Activated CD4-positive, alpha-beta T cell treated with anti-CD3 and anti-CD28 coated beads, Interleukin-2, amount 10 ng/mL, durations not matched to agents 7 days and 5 days (primary cell): ENCODE data around the gene C20orf141. TPM values are rescaled to one million over a fixed set of nuclear protein-coding genes. Genes with fewer than 3 reads are reported as not detected.

ENCODE experiments used
- CTCF ChIA-PET: fragments of 350-600 bp; sonication (Branson Sonifier 250); formaldehyde crosslinking; loops from one replicate; lab custom pipeline; 2021; ENCODE audit warnings: antibody characterized with exemption; lab: Charles Lee
- POLR2A ChIA-PET: fragments of 350-600 bp; sonication (Branson Sonifier 250); formaldehyde crosslinking; loops from one replicate; lab custom pipeline; 2021; ENCODE audit warnings: antibody characterized with exemption; lab: Charles Lee
- DNase-seq: peaks from one replicate; pipeline ENCODE4 v3.0.0-alpha.2; 2020
- H3K27ac Mint-ChIP-seq: one replicate; pipeline ENCODE4 v1.8.0; 2021; ENCODE audit warnings: mild to moderate bottlenecking, moderate library complexity, mixed read lengths
- H3K27me3 Mint-ChIP-seq: one replicate; pipeline ENCODE4 v1.8.0; 2021; ENCODE audit warnings: mixed read lengths
- H3K36me3 Mint-ChIP-seq: one replicate; pipeline ENCODE4 v1.8.0; 2021; ENCODE audit warnings: low read depth, mixed read lengths
- H3K4me1 Mint-ChIP-seq: one replicate; pipeline ENCODE4 v1.8.0; 2021; ENCODE audit warnings: mixed read lengths
- H3K4me3 Mint-ChIP-seq: one replicate; pipeline ENCODE4 v1.8.0; 2021; ENCODE audit warnings: mild to moderate bottlenecking, moderate library complexity, mixed read lengths
- H3K9me3 Mint-ChIP-seq: one replicate; pipeline ENCODE4 v1.8.0; 2021; ENCODE audit warnings: mixed read lengths
- total RNA-seq, 2 experiments: library from RNA; stranded (reverse); gene quantifications; one replicate each; pipeline ENCODE4 v1.2.3, GENCODE V29; 2021

C20orf141 gene
- total RNA-seq, 2 experiments from 2014 or later: not detected

GRCh38 chr20:2834401-2835110 lies 19.8 kb downstream of the C20orf141 start:
- peaks cover 2% of the 10 kb centered on the region for H3K9me3 Mint-ChIP-seq
- no peak overlapping the region for H3K4me3 Mint-ChIP-seq
- H3K36me3 Mint-ChIP-seq: peaks cover 8% of the 10 kb centered on the region
- H3K27me3 Mint-ChIP-seq: peaks cover 2% of the 10 kb centered on the region
- H3K27ac Mint-ChIP-seq: no peak overlapping the region
- no peak for DNase-seq
- H3K4me1 Mint-ChIP-seq: peaks cover 10% of the 10 kb centered on the region
- ChIA-PET CTCF (interaction anchor here (1.0 kb wide), 1 partner anchor 18 kb away, joined by 3 read pairs; no protein-coding TSS in a partner anchor), POLR2A (no interaction called here)

DNA sequence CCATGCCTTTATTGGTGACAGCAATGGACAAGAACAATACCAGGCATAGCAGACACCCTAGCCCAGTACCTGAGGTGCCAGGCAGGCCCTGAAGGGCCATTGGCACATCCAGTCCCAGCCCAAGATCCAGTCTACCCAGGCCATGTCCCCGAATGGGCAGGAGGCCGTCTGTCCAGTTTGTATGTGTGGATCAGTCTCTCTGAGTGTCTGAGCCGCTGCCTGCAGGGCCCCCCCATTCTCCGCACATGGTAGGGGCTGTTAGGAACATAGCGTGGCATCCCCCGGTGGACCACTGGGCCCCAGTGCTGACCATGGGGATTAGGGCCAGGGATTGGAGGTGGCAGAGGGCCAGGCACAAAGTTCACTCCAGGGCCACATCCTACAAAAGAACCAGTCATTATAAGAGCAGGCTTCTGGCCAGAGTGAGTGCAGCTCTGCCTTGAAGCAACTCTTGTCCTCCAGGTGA lies 20.6 kb downstream of the C20orf141 start:
- Mint-ChIP-seq H3K4me3 (no peak overlapping the region), H3K27ac (no peak overlapping the region), H3K4me1 (peaks cover 13% of the 10 kb centered on the region), H3K27me3 (no peaks in the 10 kb centered on the region), H3K9me3 (peaks cover 2% of the 10 kb centered on the region), H3K36me3 (peaks cover 8% of the 10 kb centered on the region)
- DNase-seq: no peak
- POLR2A ChIA-PET: no interaction called here
- CTCF ChIA-PET: interaction anchor here (0.6 to 1.0 kb wide), 2 partner anchors 17 to 84 kb away, joined by 3 read pairs; no protein-coding TSS in a partner anchor

GRCh38 chr20:2836035-2836434 lies 21.2 kb downstream of the C20orf141 start:
- peaks cover 8% of the 10 kb centered on the region for H3K36me3 Mint-ChIP-seq
- no peaks in the 10 kb centered on the region for H3K27me3 Mint-ChIP-seq
- no peak overlapping the region for H3K27ac Mint-ChIP-seq
- DNase-seq: no peak
- H3K4me3 Mint-ChIP-seq: no peak overlapping the region
- CTCF ChIA-PET: interaction anchor here (0.6 to 0.9 kb wide), 3 partner anchors 13 to 84 kb away, joined by 3 to 4 read pairs (median 3); no protein-coding TSS in a partner anchor
- POLR2A ChIA-PET: no interaction called here
- peaks cover 13% of the 10 kb centered on the region for H3K4me1 Mint-ChIP-seq
- H3K9me3 Mint-ChIP-seq: peaks cover 2% of the 10 kb centered on the region

DNA sequence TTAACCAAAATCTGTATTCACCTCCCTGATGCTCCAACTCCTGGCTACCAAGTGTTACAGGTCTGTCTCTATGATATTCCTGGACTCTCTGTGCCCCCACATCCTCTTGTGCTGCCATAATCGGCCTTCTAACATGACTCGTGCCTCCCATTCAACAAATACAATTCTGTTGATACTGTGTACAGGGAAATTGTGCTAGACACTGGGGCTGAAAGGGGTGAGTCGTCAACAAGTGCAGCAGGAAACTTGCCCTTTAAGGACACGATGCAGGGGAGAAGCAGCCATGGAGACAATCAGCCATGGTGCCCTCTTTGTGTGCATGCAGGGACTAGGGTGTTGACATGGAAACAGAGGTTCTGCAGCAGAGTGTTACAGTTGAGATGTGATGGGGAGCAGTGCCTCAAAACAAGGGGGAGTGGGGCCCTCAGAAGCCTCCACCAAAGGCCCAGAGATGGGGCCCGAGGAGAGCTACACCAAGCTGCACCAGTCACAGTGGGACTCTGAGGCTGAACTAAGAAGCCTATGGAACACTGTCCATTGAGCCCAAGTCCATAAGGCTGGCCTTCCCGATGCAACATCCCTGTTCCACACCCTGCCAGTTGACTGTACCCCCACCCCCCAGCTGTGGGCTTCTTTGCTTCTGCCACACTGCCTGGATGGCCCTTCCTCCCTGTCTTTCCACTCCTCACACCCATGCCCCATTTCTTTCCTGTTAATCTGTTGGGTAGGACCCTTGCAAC lies 22.6 kb downstream of the C20orf141 start:
- DNase-seq: no peak
- CTCF ChIA-PET: interaction anchor here (1.8 kb wide), 1 partner anchor 10 kb away, joined by 4 read pairs; no protein-coding TSS in a partner anchor
- Mint-ChIP-seq H3K9me3 (peaks cover 2% of the 10 kb centered on the region), H3K4me3 (no peak overlapping the region), H3K4me1 (peaks cover 16% of the 10 kb centered on the region), H3K27ac (no peak overlapping the region), H3K36me3 (peaks cover 8% of the 10 kb centered on the region), H3K27me3 (no peaks in the 10 kb centered on the region)
- POLR2A ChIA-PET: no interaction called here

- ChIA-PET CTCF (interaction anchor here (0.6 to 1.8 kb wide), 2 partner anchors 11 to 186 kb away, joined by 3 to 4 read pairs; no protein-coding TSS in a partner anchor), POLR2A (no interaction called here)
- H3K4me3 Mint-ChIP-seq: no peak overlapping the region
- peaks cover 2% of the 10 kb centered on the region for H3K9me3 Mint-ChIP-seq
- H3K27me3 Mint-ChIP-seq: no peaks in the 10 kb centered on the region
- H3K27ac Mint-ChIP-seq: peak overlapping the region; percentile 26
- H3K4me1 Mint-ChIP-seq: peaks cover 16% of the 10 kb centered on the region
- peaks cover 6% of the 10 kb centered on the region for H3K36me3 Mint-ChIP-seq
- DNase-seq: no peak
Observed at GRCh38 chr20:2838170-2838797, 23.5 kb downstream of the C20orf141 start.

DNA sequence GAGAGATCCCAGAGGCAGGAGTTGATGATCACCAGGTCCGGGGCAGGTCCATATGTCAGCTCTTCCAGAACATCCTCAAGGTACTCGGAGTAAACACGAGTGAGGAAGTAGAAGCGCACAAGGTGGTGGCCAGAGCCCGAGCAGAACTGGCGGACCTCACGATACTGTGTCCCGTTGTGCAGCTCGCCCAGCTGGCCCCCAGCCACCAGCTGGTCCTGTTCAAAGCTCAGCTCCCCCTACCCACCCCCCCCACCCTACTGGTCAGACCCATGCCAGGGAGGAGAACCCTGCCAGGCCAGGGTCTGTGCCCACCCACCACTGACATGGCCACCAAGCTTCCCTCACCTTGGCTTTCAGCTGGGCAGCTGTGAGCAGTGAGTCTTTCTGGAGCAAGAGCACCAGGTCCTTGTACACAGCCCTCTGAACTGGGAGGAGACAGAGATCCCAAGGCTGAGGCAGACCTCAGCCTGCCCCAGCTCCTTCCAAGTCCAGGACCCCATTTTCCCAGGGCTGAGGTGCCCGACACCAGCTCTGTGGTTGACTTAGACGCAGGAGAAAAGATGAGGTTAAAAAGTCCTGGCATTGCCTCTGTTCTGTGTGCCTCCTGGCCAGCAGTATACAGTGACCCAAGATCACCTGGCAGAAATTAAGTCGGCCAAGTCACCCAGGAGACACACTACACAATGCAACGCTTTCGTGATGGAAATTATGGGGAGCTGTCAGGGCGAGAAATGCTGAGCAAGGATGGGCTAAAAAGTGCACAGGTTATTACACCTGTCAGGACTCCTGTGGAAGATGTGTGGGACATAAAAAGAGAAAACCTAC lies 24.3 kb downstream of the C20orf141 start:
- ChIA-PET CTCF (interaction anchor here (0.5 to 1.8 kb wide), 3 partner anchors 12 to 187 kb away, joined by 3 to 4 read pairs (median 3); no protein-coding TSS in a partner anchor), POLR2A (no interaction called here)
- Mint-ChIP-seq H3K4me3 (peak overlapping the region; percentile 72), H3K9me3 (peaks cover 2% of the 10 kb centered on the region), H3K27ac (peak overlapping the region; percentile 96), H3K36me3 (peaks cover 6% of the 10 kb centered on the region), H3K4me1 (peaks cover 16% of the 10 kb centered on the region), H3K27me3 (no peaks in the 10 kb centered on the region)
- DNase-seq: no peak

DNA sequence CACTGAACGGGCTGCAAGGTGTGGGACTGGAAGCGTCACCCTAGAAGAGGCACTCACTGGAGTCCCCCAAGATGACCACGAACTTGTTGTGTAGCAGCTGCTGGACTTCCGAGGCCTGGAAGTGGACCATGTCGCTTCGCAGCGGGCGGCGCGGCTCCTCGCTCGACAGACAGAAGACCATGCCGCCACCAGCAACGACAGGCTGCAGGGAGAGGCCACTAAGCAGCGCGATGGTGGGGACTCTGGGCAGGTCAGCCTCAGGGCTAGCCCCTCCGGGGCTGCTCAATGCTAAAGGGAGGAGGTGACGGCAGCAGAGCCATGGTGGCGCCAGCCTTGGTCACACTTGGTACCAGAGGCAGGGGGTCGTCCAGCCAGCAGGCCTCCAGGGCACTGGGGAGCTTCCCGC lies 24.9 kb downstream of the C20orf141 start:
- peaks cover 2% of the 10 kb centered on the region for H3K9me3 Mint-ChIP-seq
- ChIA-PET CTCF (interaction anchor here (0.9 to 1.3 kb wide), 2 partner anchors 12 to 33 kb away, joined by 3 to 4 read pairs; no protein-coding TSS in a partner anchor), POLR2A (no interaction called here)
- no peaks in the 10 kb centered on the region for H3K27me3 Mint-ChIP-seq
- peak overlapping the region; percentile 72 for H3K4me3 Mint-ChIP-seq
- peak overlapping the region; percentile 96 for H3K27ac Mint-ChIP-seq
- peaks cover 20% of the 10 kb centered on the region for H3K4me1 Mint-ChIP-seq
- no peak for DNase-seq
- H3K36me3 Mint-ChIP-seq: peaks cover 9% of the 10 kb centered on the region

GRCh38 chr20:2840138-2840966 lies 25.6 kb downstream of the C20orf141 start, which contains the start of the genes PCED1A and VPS16:
Gene PCED1A, minus strand, starts transcription at chr20:2840655. Its CDS starts 743 bp downstream, at chr20:2839912.
Gene VPS16, plus strand, starts transcription at chr20:2840745. Its CDS starts 30 bp downstream, at chr20:2840775.
- CTCF ChIA-PET: interaction anchor here (0.9 to 1.3 kb wide), 3 partner anchors 12 to 32 kb away, joined by 3 to 4 read pairs (median 3); no protein-coding TSS in a partner anchor
- peak within 1 kb of the TSS; percentile 96 for H3K27ac Mint-ChIP-seq
- peaks cover 2% of the 10 kb centered on the region for H3K9me3 Mint-ChIP-seq
- POLR2A ChIA-PET: no interaction called here
- H3K4me3 Mint-ChIP-seq: peak within 1 kb of the TSS; percentile 82
- H3K36me3 Mint-ChIP-seq: peaks cover 14% of the 10 kb centered on the region
- H3K27me3 Mint-ChIP-seq: no peaks in the 10 kb centered on the region
- DNase-seq: peak; percentile 87
- peaks cover 25% of the 10 kb centered on the region for H3K4me1 Mint-ChIP-seq

DNA sequence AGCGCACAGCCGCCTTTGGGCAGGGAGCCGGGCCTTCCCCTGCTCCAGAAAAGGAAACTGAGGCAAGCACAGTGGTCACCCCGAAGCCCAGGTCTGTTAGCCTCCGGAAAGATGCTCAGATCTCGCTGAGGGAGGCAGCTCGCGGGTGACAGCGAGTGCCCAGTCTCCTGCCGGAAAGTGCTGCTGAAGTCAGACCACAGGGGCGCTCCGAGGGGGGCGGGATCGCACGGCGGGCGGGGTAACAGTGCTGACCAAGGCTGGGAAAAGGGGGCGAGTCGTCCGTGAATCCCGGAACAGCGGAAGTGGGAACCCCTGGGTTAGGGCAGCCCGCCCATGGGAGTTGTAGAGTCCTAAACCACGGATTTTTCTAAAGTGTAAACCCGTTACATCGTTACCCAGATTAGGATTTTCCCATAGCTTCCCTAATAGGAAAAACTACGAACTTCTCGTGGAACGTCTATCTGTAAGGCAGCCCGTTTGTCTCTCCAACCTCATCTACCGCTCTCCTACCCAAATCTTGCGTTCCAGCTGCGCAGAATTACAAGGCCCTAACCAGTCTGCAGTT lies 26.3 kb downstream of the C20orf141 start:
- Mint-ChIP-seq H3K27ac (peak overlapping the region; percentile 89), H3K36me3 (peaks cover 14% of the 10 kb centered on the region), H3K27me3 (no peaks in the 10 kb centered on the region), H3K4me3 (peak overlapping the region; percentile 82), H3K4me1 (peaks cover 28% of the 10 kb centered on the region), H3K9me3 (peaks cover 2% of the 10 kb centered on the region)
- peak; percentile 44 for DNase-seq
- ChIA-PET CTCF (interaction anchor here (1.0 to 1.3 kb wide), 2 partner anchors 15 to 31 kb away, joined by 3 to 4 read pairs; no protein-coding TSS in a partner anchor), POLR2A (no interaction called here)

DNA sequence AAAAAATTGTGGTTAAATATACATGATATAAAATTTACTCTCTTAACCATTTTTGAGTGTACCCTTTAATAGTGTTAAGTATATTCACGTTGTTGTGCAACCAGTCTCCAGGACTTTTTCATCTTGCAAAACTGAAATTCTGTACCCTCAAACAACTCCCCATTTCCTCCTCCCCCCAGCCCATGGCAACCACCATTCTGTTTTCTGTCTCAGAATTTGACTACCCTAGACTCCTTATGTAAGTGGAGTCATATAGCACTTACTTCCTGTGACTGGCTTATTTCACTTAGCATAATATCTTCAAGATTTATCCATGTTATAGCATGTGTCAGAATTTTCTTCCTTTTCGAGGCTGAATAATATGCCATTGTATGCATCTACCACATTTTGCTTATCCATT lies 30.8 kb downstream of the C20orf141 start:
- H3K27ac Mint-ChIP-seq: no peak overlapping the region
- H3K9me3 Mint-ChIP-seq: no peaks in the 10 kb centered on the region
- peaks cover 18% of the 10 kb centered on the region for H3K36me3 Mint-ChIP-seq
- no peaks in the 10 kb centered on the region for H3K27me3 Mint-ChIP-seq
- ChIA-PET POLR2A (no interaction called here), CTCF (no interaction called here)
- H3K4me1 Mint-ChIP-seq: peaks cover 21% of the 10 kb centered on the region
- H3K4me3 Mint-ChIP-seq: no peak overlapping the region
- DNase-seq: no peak

- ChIA-PET CTCF (no interaction called here), POLR2A (no interaction called here)
- peaks cover 18% of the 10 kb centered on the region for H3K36me3 Mint-ChIP-seq
- H3K27me3 Mint-ChIP-seq: no peaks in the 10 kb centered on the region
- no peaks in the 10 kb centered on the region for H3K9me3 Mint-ChIP-seq
- peaks cover 21% of the 10 kb centered on the region for H3K4me1 Mint-ChIP-seq
- H3K4me3 Mint-ChIP-seq: no peak overlapping the region
- H3K27ac Mint-ChIP-seq: no peak overlapping the region
- no peak for DNase-seq
Observed at GRCh38 chr20:2846698-2847097, 31.9 kb downstream of the C20orf141 start.
